Neural progenitor cell (in vitro differentiated cells): Measurements from ENCODE around the gene RNF213.

Source experiments
- EZH2 ChIP-seq: fragments of 200-600 bp; sonication (generic); IDR thresholded peaks from 2 replicates; pipeline ENCODE4 v1.6.1; 2017; ENCODE audit warnings: antibody characterized with exemption, mild to moderate bottlenecking, moderate library complexity
- TF ChIP-seq, protein P1 (sequence below): fragments of 200-600 bp; sonication (generic); IDR thresholded peaks from 2 replicates; pipeline ENCODE4 v1.5.1; 2017; ENCODE audit warnings: antibody characterized with exemption, mild to moderate bottlenecking

DNA sequence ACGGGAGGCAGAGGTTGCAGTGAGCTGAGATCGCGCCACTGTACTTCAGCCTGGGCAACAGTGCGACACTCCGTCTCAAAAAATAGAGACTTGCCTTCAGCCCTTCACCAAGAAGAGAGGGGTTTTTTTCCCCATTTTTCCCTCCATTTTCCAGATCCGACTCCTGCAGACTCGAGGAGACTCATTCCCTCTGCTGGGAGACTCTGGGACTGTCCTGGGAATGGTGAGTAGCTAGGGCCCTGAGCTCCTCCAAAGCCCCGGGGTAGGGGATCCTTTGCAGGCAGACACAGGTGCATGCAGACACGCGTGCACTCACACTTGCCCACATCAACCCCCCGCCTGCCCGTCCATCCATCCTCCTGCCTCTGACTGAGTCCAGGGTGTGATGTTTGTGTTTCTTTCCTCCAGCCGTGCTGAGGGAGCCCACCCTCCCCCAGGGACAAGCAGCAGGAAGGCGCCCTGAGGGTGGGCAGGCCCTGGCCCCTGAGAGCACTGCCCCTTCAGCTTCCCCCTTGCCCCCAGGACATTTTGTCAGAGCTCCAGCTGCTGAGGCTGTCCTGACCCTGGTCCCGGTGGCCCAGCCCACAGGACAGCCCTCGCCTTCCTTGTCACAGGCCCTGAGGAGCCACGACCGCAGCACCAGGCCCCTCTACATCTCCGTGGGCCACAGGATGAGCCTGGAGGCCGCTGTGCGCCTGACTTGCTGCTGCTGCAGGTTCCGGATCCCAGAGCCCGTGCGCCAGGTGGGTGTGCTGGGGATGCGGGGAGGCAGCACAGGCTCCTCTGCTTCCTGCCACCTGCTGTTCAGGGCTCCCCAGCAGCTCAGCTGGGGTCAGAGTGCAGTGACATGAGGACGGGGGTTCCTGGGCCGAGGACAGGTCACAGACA is 164.5 kb downstream of the RNF213 start:
- TF ChIP-seq, protein P1, sequence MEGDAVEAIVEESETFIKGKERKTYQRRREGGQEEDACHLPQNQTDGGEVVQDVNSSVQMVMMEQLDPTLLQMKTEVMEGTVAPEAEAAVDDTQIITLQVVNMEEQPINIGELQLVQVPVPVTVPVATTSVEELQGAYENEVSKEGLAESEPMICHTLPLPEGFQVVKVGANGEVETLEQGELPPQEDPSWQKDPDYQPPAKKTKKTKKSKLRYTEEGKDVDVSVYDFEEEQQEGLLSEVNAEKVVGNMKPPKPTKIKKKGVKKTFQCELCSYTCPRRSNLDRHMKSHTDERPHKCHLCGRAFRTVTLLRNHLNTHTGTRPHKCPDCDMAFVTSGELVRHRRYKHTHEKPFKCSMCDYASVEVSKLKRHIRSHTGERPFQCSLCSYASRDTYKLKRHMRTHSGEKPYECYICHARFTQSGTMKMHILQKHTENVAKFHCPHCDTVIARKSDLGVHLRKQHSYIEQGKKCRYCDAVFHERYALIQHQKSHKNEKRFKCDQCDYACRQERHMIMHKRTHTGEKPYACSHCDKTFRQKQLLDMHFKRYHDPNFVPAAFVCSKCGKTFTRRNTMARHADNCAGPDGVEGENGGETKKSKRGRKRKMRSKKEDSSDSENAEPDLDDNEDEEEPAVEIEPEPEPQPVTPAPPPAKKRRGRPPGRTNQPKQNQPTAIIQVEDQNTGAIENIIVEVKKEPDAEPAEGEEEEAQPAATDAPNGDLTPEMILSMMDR: no peak
- no peak for TF ChIP-seq EZH2
